NCI-H524 (cell line): ENCODE results near the gene DEPDC4.
A peak's percentile ranks its signal among the peaks of the same experiment; 100 is the strongest.
"Not testable (repeated sequence)": the region's sequence is repeated elsewhere in the genome, so short reads cannot be mapped to it uniquely, and the experiment has no call there.

Experiments used
- DNase-seq, 2 experiments: peaks; one replicate each; lab custom pipeline; 2025; lab: John Stamatoyannopoulos, UW

The DEPDC4 gene

GRCh38 chr12:100266835-100267602 is at the start of gene DEPDC4, which contains the start of gene SCYL2:
DEPDC4 (minus strand) TSS chr12:100267079; CDS start chr12:100267076, 3 bp downstream.
SCYL2 (plus strand) TSS chr12:100267177; CDS start chr12:100282971, 15,794 bp downstream.
- DNase-seq = peak; percentile 88 to 92

GRCh38 chr12:100311317-100311716 is 44.4 kb upstream of the DEPDC4 start:
- DNase-seq = no peak

GRCh38 chr12:100308138-100308537 is 41.3 kb upstream of the DEPDC4 start:
- not testable (repeated sequence) for DNase-seq

- not testable (repeated sequence) for DNase-seq
These were observed 37.5 kb upstream of the DEPDC4 start for GRCh38 chr12:100304334-100304733.

DNA sequence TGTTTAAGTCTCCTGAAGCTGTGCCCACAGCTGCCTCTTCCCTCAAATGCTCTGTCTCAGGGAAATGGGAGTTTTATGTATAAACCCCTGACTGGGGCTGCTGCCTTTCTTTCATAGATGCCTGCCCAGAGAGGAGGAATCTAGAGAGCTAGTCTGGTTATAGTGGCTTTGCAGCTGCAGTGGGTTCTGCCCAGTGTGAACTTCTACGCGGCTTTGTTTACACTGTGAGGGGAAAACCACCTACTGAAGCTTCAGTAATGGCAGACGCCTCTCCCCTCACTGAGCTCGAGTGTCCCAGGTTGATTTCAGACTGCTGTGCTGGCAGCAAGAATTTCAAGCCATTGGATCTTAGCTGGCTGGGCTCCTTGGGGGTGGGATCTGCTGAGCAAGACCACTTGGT is 37.0 kb upstream of the DEPDC4 start:
- DNase-seq = no peak

GRCh38 chr12:100302081-100302480 is 35.2 kb upstream of the DEPDC4 start:
- no peak for DNase-seq

DNA sequence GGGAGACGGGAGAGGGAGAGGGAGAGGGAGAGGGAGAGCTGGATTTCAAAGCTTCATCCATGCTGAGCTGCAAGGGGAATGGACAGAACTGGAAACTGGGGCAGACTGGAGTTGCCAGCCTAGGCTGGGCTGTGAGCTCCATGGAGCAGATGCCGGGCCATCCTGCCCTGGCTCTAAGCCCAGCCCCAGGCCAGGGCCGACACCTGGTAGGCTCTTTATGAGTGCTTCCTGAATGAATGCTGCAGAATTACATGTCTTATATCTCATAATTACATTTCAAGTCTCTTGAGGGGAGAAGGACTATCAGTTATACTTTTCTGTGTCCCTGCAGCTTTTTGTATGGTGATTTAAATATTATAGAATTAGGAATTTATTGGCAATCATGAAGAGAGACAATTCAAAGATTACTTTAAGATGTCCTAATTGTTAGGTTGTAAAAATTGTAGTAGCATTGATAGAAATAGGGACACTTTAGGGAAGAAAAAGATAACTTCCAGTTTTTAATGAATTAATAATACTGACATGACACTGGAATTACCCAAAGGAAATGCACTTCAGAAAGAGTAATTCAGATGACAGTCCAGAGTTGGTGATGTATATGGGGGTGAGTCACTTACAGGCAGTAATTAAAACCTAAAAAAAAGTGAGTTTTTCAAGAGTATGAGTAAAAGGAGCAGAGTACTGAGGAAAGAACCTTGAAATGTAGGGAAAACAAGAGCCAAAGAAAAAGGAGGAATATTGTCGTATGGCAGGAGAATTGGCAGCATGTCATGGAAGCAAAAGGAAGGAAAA is 29.1 kb upstream of the DEPDC4 start:
- peak; percentile 20 to 76 for DNase-seq

GRCh38 chr12:100294366-100294765 is 27.5 kb upstream of the DEPDC4 start:
- not testable (repeated sequence) for DNase-seq

GRCh38 chr12:100293017-100293416 is 26.1 kb upstream of the DEPDC4 start:
- DNase-seq = peak in 1 of 2 experiments; percentile 11

DNA sequence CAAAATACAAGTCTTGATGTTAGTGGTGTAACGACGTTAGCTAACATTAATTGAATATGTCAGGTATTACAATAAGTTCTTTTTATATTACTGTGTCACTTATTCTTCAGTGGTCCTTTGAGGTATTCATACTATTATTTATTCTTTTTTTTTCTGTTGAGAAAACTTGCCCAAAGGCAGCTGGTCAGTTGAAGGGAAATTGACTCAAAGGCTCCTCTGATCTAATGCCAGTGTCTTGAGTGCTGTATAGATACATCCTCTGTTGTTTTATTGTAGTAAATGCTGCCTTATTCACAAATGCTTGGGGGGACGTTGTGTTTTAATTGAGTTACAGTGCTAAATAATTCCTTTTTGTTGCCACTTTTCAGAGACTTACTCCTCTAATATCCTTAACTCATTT is 23.1 kb upstream of the DEPDC4 start:
- no peak for DNase-seq

DNA sequence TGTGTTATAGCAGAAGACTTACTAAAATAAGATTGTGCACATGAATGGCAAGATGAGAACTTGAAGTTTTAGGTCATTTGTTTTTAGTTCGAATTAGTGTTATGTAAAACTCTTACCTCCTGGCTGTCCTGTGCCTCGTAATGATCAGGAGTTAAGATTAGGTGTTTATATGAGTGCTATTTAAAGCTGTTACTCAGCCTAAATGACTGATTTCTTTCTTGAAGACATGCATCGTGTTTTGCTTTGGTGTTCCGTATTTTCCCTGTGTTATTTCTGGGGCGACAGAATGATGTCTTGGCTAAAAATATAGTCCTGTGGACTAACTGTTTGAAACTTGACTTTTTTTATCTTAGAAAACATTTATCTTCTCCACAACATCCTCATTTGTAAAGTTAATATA is 22.2 kb upstream of the DEPDC4 start:
- no peak for DNase-seq

DNA sequence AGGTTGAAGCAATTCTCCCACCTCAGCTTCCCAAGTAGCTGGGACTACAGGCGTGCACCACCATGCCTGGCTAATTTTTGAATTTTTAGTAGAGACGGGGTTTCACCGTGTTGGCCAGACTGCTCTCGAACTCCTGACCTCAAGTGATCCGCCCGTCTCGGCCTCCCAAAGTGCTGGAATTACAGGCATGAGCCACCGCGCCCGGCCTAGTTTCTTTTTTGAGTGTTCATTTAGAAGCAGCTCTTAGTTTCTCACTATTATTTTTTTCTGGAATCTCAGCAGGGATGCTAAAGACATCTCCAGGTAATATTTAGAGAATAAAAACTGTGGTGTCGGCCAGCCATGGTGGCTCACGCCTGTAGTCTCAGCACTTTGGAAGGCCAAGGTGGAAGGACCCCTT is 17.7 kb upstream of the DEPDC4 start:
- not testable (repeated sequence) for DNase-seq

- DNase-seq = no peak
These were observed 12.8 kb upstream of the DEPDC4 start for GRCh38 chr12:100279607-100280244.

GRCh38 chr12:100279159-100279558 is 12.3 kb upstream of the DEPDC4 start:
- DNase-seq = no peak

DNA sequence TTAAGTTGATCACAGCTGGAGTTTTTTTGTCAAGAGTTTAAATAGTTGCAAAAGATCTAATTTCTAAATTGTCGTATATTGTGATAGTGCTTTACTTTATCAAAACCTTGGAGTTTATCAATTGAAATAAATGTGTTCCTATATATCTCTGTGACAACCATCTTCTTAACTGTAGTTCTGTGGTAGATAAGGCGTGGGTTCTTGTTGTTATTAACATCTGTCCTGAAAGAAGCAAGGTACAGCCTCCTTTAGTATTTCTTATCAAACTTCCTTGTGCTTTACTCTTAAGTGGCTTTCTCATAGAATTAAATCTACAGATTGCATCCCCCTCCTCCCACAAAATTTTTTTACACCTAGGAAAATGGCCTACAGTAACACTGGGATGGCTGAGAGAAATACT is 7.4 kb upstream of the DEPDC4 start:
- DNase-seq = no peak

- DNase-seq = no peak
These were observed 6.9 kb upstream of the DEPDC4 start for GRCh38 chr12:100273782-100274181.

DNA sequence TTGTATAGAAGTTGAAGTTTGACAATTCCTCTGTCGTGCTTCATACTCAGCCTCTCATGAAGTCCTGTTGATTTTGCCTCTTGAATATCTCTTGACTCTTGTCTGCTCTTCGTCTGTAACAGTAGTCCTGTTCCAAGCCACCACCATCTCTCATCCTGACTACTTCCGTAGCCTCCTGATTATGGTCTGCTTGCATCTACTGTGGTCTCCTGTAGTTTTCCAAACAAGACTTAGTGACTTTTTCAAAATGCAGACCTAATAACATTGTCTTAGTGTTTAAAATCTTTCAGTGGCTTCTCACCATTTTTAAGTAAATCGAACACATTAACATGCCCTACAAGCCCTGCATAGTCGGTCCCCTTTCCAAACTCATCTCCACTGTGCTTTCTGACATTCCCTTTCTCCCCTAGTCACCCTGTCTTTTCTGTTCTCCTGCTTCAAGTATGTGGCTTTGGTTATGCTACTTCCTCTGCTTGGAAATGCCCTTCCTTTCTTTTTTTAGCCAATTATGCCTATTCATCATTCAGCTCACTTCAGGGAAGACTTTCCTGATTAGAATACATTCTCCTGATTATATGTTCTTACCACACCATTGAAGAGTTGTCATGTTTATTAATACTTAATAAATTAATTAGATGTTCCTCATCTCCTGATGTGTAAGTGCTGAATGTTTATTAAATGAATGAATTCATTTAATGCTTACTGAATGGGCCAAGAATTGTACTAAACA is 2.1 kb upstream of the DEPDC4 start:
- DNase-seq = no peak

DNA sequence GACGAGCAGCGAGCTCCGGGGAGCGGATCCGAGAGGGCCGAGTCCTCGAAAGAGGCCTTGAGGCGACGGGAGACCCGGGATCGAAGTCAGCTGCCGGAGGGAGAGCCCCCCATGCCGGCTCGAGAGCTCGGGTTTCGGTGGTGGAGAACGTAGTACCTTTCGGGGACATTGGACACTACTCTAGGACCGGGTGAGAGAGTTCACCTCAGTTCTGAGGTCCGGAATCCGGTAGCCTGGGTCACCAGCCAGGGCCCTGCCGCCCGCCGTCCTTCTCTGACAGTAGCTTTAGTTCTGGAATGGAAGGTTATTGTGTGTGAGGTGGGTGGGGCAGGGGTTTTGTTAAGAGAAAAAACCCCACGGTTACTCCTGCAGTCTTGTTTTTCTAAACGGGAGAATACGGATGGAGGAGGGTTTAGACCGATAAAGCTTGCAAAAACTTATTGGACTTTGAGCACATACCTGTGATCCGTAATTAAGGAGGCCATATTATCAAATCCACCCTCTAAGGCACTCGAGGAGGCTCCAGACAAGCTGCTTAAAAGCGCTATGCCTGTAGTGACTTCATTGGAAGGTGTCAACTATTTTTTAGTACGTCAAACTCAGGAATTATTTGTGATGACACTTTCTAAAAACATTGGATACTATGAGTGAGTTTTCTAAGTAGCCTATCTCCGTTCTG is 863 bp upstream of the DEPDC4 start:
- peak; percentile 37 to 42 for DNase-seq

DNA sequence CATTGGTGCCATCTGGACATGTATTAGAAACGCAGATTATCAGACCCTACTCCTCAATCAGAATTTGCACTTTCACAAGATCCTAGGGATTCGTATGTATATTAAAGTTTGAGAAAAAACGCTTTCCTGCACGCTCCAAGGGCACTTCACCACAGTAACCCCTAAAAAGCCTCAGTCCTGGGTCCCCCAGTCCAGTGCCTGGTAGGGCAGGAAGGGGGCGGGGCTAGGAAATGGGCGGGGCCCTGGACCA is 369 bp downstream of the DEPDC4 start:
- DNase-seq = peak in 1 of 2 experiments; percentile 73

GRCh38 chr12:100265732-100266584 is 921 bp downstream of the DEPDC4 start:
- DNase-seq = peak in 1 of 2 experiments; percentile 76

DNA sequence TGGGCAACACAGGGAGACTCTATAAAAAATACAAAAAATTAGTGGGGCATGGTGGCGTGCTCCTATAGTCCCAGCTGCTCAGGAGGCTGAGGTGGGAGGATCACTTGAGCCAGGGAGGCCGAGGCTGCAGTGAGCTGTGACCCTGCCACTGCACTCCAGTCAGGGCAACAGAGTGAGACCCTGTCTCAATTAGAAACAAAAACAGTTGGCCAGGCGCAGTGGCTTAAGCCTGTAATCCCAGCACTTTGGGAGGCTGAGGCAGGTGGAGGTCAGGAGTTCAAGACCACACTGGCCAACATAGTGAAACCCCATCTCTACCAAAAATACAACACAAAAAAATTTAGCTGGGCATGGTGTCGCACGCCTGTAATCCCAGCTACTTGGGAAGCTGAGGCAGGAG is 1.8 kb downstream of the DEPDC4 start:
- DNase-seq = not testable (repeated sequence)
